SU-DHL-6 (cell line): ENCODE results near the gene ANKRD34A.

Experiments used
- H2AFZ ChIP-seq: fragments of 200-600 bp; sonication (generic); 2 replicates; pipeline ENCODE4 v1.6.1; 2014; ENCODE audit warnings: low read depth, mild to moderate bottlenecking, moderate library complexity, mixed read lengths, antibody characterized with exemption, low read length; ENCODE audit not compliant: severe bottlenecking
- H3F3A ChIP-seq: fragments of 200-600 bp; shearing (Covaris generic); 2 replicates; pipeline ENCODE4 v1.6.0; 2016; ENCODE audit warnings: antibody characterized with exemption, mild to moderate bottlenecking; ENCODE audit not compliant: insufficient read depth
- H3K27ac ChIP-seq: fragments of 200-600 bp; sonication (generic); 2 replicates; pipeline ENCODE4 v1.5.1; 2016; ENCODE audit warnings: low read depth, mild to moderate bottlenecking, low read length, moderate library complexity, mixed read lengths
- H3K27me3 ChIP-seq: fragments of 200-600 bp; sonication (generic), shearing (Covaris generic); 2 replicates; pipeline ENCODE4 v1.6.0; 2014; ENCODE audit warnings: mild to moderate bottlenecking, low read length
- H3K36me3 ChIP-seq: fragments of 200-600 bp; sonication (generic); 2 replicates; pipeline ENCODE4 v1.6.1; 2014; ENCODE audit warnings: mild to moderate bottlenecking, low read length, mixed read lengths
- H3K4me2 ChIP-seq: fragments of 300-600, 200-600 bp; shearing (Covaris generic), sonication (generic); 2 replicates; pipeline ENCODE4 v1.6.0; 2014; ENCODE audit warnings: low read length, low read depth, mild to moderate bottlenecking; ENCODE audit not compliant: poor library complexity, severe bottlenecking
- H3K4me3 ChIP-seq: fragments of 200-600 bp; sonication (generic); 2 replicates; pipeline ENCODE4 v1.5.1; 2014; ENCODE audit warnings: antibody characterized with exemption, low read length, mild to moderate bottlenecking, mixed read lengths; ENCODE audit not compliant: insufficient read depth, poor library complexity, severe bottlenecking
- H3K79me2 ChIP-seq: fragments of 200-600 bp; sonication (generic); 2 replicates; pipeline ENCODE4 v1.6.1; 2014; ENCODE audit warnings: mild to moderate bottlenecking, low read length, moderate library complexity; ENCODE audit not compliant: insufficient read depth
- H3K9ac ChIP-seq: fragments of 200-600 bp; sonication (generic); 2 replicates; pipeline ENCODE4 v1.7.0; 2014; ENCODE audit warnings: mild to moderate bottlenecking, low read length
- H3K9me2 ChIP-seq: fragments of 200-600 bp; sonication (generic); replicated peaks from 2 replicates; pipeline ENCODE4 v1.6.1; 2014; ENCODE audit warnings: low read length; ENCODE audit not compliant: insufficient read depth
- H3K9me3 ChIP-seq: fragments of 200-600 bp; sonication (generic); 2 replicates; pipeline ENCODE4 v1.6.1; 2014; ENCODE audit warnings: low read length, mixed read lengths; ENCODE audit not compliant: insufficient read depth
- H4K20me1 ChIP-seq: fragments of 200-600 bp; sonication (generic); 2 replicates; pipeline ENCODE4 v1.6.1; 2014; ENCODE audit warnings: low read depth, mild to moderate bottlenecking, antibody characterized with exemption, low read length, moderate library complexity, mixed read lengths
- EZH2phosphoT487 ChIP-seq: fragments of 200-600 bp; sonication (generic), shearing (Covaris generic); conservative IDR thresholded peaks from 2 replicates; pipeline ENCODE4 v1.6.1; 2018; ENCODE audit warnings: mild to moderate bottlenecking, antibody characterized with exemption, low read length, moderate library complexity, mixed read lengths
- TF ChIP-seq, protein P1 (sequence below): fragments of 200-600 bp; sonication (generic); IDR thresholded peaks from one replicate; pipeline ENCODE4 v1.5.1; 2017; ENCODE audit warnings: antibody characterized with exemption, mild to moderate bottlenecking, low read length, moderate library complexity; ENCODE audit not compliant: insufficient read depth, poor library complexity, severe bottlenecking

Gene ANKRD34A

DNA sequence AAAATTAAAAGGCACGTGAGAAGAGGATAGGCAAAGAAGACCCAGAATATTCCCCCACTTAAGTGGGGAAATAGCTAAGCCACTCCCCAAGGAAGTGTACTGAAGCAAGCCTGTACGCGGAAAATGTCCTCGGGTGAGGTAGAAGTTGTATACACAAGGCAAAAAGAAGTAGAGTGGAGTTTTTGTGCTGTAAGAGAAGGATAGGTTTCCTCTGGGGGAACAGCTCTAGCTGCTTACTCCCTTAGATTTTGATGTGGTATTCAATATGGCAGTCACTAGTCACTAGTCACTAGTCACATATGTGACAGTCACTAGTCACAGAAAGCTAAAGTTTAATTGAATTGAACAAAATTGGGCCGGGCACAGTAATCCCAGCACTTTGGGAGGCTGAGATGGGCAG lies 24.4 kb upstream of the ANKRD34A start:
- Histone ChIP-seq H3K9me2 (no peaks in the 10 kb centered on the region), H3K4me3 (no peak overlapping the region), H3F3A (peaks cover 24% of the 10 kb centered on the region), H3K4me2 (no peak overlapping the region), H3K36me3 (peaks cover 8% of the 10 kb centered on the region), H4K20me1 (no peaks in the 10 kb centered on the region), H3K27me3 (no peaks in the 10 kb centered on the region), H3K27ac (no peak overlapping the region), H3K9me3 (no peaks in the 10 kb centered on the region), H3K79me2 (no peaks in the 10 kb centered on the region), H2AFZ (no peak overlapping the region), H3K9ac (no peak overlapping the region)
- no peak for TF ChIP-seq EZH2phosphoT487
- TF ChIP-seq, protein P1, sequence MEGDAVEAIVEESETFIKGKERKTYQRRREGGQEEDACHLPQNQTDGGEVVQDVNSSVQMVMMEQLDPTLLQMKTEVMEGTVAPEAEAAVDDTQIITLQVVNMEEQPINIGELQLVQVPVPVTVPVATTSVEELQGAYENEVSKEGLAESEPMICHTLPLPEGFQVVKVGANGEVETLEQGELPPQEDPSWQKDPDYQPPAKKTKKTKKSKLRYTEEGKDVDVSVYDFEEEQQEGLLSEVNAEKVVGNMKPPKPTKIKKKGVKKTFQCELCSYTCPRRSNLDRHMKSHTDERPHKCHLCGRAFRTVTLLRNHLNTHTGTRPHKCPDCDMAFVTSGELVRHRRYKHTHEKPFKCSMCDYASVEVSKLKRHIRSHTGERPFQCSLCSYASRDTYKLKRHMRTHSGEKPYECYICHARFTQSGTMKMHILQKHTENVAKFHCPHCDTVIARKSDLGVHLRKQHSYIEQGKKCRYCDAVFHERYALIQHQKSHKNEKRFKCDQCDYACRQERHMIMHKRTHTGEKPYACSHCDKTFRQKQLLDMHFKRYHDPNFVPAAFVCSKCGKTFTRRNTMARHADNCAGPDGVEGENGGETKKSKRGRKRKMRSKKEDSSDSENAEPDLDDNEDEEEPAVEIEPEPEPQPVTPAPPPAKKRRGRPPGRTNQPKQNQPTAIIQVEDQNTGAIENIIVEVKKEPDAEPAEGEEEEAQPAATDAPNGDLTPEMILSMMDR, result no peak

DNA sequence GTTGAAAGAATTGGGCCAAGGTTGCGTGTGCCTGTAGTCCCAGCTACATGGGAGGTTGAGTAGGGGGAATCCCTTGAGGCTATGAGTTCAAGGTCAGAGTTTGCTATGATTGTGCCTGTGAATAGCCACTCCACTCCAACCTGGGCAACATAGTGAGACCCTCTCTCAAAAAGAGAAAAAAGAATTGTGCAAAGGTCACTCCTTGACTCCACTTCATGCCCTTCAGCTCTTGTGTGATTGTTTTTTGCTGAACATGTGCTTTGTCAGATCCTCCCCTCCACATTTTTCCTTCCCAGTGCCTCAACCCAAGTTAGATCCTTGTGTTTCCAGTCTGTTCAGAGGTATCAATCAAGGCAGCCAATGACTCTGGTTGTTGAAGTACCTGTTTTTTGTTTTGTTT lies 23.6 kb upstream of the ANKRD34A start:
- H3F3A ChIP-seq, result peaks cover 16% of the 10 kb centered on the region
- no peak overlapping the region for H2AFZ ChIP-seq
- H3K4me3 ChIP-seq, result no peak overlapping the region
- H3K36me3 ChIP-seq, result no peaks in the 10 kb centered on the region
- TF ChIP-seq, protein P1, result no peak
- no peak for TF ChIP-seq EZH2phosphoT487
- H3K9ac ChIP-seq, result no peak overlapping the region
- H3K27ac ChIP-seq, result no peak overlapping the region
- H3K9me2 ChIP-seq, result no peaks in the 10 kb centered on the region
- H3K9me3 ChIP-seq, result no peaks in the 10 kb centered on the region
- no peaks in the 10 kb centered on the region for H4K20me1 ChIP-seq
- no peak overlapping the region for H3K4me2 ChIP-seq
- no peaks in the 10 kb centered on the region for H3K27me3 ChIP-seq
- no peaks in the 10 kb centered on the region for H3K79me2 ChIP-seq

DNA sequence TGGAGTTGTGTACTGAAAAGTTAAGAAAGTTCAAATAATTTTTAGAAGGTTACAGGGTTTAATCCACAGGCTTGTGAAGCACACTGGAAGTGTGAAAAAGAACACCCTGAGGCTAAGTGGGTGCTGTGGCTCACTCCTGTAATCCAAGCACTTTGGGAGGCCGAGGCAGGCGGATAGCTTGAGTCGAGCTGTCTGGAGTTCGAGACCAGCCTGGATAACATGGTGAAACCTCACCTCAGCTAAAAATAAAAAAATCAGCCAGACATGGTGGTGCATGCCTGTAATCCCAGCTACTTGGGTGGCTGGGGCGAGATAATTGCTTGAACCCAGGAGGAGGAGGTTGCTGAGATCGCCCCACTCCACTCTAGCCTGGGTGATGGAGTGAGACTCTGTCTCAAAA lies 22.2 kb upstream of the ANKRD34A start:
- no peaks in the 10 kb centered on the region for H3K79me2 ChIP-seq
- H3K9ac ChIP-seq, result no peak overlapping the region
- no peak for TF ChIP-seq EZH2phosphoT487
- TF ChIP-seq, protein P1, result no peak
- no peaks in the 10 kb centered on the region for H3K36me3 ChIP-seq
- H3K9me2 ChIP-seq, result no peaks in the 10 kb centered on the region
- no peak overlapping the region for H3K4me3 ChIP-seq
- H3K4me2 ChIP-seq, result no peak overlapping the region
- no peak overlapping the region for H2AFZ ChIP-seq
- H3F3A ChIP-seq, result peaks cover 3% of the 10 kb centered on the region; the same call in 1 of the 2 replicates
- no peak overlapping the region for H3K27ac ChIP-seq
- H3K27me3 ChIP-seq, result no peaks in the 10 kb centered on the region
- no peaks in the 10 kb centered on the region for H4K20me1 ChIP-seq
- H3K9me3 ChIP-seq, result no peaks in the 10 kb centered on the region
